PFSK-1 (cell line): ENCODE data around the gene TSPO.
A peak's percentile ranks its signal among the peaks of the same experiment; 100 is the strongest.

ENCODE experiments used
- FOXP2 ChIP-seq: optimal IDR thresholded peaks from 2 replicates; pipeline ENCODE3; 2011; ENCODE audit warnings: borderline replicate concordance, control low read depth, inconsistent platforms; ENCODE audit not compliant: insufficient read depth; ENCODE audit errors: extremely low read length, extremely low read depth
- POLR2AphosphoS5 ChIP-seq: IDR thresholded peaks from 2 replicates; pipeline ENCODE4 v1.6.1; 2012; ENCODE audit warnings: low read depth, mild to moderate bottlenecking, control low read depth, low read length, moderate library complexity
- REST ChIP-seq, 2 experiments: IDR thresholded peaks; 2 replicates each; pipeline versions ENCODE4 v1.6.1 to v1.8.0; 2011 to 2012; ENCODE audit warnings: low read depth in 2 of 2, low read length in 2 of 2, control low read depth in 1 of 2, inconsistent platforms in 1 of 2, mild to moderate bottlenecking in 1 of 2, moderate library complexity in 1 of 2; ENCODE audit not compliant: insufficient read depth in 1 of 2
- SIN3A ChIP-seq: IDR thresholded peaks from 2 replicates; pipeline ENCODE4 v1.6.1; 2012; ENCODE audit warnings: mild to moderate bottlenecking, low read length, moderate library complexity, borderline replicate concordance; ENCODE audit not compliant: insufficient read depth
- TAF1 ChIP-seq: IDR thresholded peaks from 2 replicates; pipeline ENCODE4 v1.6.1; 2012; ENCODE audit warnings: low read length, control low read depth, borderline replicate concordance; ENCODE audit not compliant: insufficient read depth

DNA sequence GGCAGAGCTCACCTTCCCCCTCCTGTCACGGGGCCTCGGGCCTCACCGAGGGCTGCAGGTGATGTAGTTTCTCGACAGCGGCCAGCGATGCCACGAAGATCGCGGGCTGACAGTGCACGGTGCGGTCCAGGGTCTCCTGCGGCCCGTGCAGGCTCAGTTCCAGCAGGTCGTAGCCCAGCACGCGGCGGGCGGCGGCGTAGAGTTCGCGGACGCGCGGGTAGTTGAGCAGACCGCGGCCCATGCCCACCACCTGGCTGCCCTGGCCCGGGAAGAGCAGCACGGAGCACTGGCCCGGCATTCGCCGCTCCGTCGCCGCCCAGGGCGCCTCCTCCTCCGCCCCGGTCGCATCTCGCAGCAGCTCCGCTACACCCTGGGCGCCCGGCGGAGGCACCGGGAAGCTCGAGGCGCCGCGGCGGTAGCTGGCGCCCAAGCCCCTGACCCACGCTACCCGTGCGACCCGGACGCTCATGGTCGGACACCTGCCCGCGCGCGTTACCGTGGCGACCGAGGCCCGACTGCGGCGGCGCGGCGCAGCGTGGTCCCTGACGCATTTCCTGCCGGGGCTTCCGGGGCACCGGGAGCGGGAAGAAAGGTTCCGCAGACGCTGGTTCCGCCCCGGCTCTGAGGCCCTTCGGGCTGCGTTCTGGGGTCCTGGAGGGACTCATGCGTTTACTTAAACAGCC, 8.3 kb upstream of the TSPO start, which contains the start of gene MCAT:
- peak; percentile 63 for TF ChIP-seq TAF1
- TF ChIP-seq POLR2AphosphoS5 = peak; percentile 19
- no peak for TF ChIP-seq SIN3A
- no peak for TF ChIP-seq REST (IDR thresholded peaks at IDR 0.05; ENCODE audit: insufficient read depth in 1 of 2, low read depth in 2 of 2, low read length in 2 of 2)
- TF ChIP-seq FOXP2 = peak; percentile 86
